ENCODE measurements around the gene MAPKAP1. TPM values are rescaled to one million over a fixed set of nuclear protein-coding genes. Genes with fewer than 3 reads are reported as not detected.

Gene MAPKAP1
- total and polyA plus RNA-seq, 2 experiments from 2014 or later, result 68.4 to 98.5 TPM

- TF ChIP-seq ETS1 (IDR thresholded peaks at IDR 0.05) (no peak), NANOG (IDR thresholded peaks at IDR 0.05; ENCODE audit: borderline replicate concordance) (no peak), EZH2 (IDR thresholded peaks at IDR 0.05; ENCODE audit: low read depth, unreplicated experiment) (no peak), CTCF (conservative IDR thresholded peaks at IDR 0.05; ENCODE audit: low read depth in 2 of 2) (no peak), CREB1 (CRISPR knock-in tag; IDR thresholded peaks at IDR 0.05; ENCODE audit: low read depth) (no peak), ZNF114 (CRISPR knock-in tag; IDR thresholded peaks at IDR 0.05) (no peak), ZNF331 (CRISPR knock-in tag; IDR thresholded peaks at IDR 0.05; ENCODE audit: low read depth) (no peak), EZH2phosphoT487 (IDR thresholded peaks at IDR 0.05; ENCODE audit: unreplicated experiment) (no peak)
- TF ChIP-seq, protein P1, sequence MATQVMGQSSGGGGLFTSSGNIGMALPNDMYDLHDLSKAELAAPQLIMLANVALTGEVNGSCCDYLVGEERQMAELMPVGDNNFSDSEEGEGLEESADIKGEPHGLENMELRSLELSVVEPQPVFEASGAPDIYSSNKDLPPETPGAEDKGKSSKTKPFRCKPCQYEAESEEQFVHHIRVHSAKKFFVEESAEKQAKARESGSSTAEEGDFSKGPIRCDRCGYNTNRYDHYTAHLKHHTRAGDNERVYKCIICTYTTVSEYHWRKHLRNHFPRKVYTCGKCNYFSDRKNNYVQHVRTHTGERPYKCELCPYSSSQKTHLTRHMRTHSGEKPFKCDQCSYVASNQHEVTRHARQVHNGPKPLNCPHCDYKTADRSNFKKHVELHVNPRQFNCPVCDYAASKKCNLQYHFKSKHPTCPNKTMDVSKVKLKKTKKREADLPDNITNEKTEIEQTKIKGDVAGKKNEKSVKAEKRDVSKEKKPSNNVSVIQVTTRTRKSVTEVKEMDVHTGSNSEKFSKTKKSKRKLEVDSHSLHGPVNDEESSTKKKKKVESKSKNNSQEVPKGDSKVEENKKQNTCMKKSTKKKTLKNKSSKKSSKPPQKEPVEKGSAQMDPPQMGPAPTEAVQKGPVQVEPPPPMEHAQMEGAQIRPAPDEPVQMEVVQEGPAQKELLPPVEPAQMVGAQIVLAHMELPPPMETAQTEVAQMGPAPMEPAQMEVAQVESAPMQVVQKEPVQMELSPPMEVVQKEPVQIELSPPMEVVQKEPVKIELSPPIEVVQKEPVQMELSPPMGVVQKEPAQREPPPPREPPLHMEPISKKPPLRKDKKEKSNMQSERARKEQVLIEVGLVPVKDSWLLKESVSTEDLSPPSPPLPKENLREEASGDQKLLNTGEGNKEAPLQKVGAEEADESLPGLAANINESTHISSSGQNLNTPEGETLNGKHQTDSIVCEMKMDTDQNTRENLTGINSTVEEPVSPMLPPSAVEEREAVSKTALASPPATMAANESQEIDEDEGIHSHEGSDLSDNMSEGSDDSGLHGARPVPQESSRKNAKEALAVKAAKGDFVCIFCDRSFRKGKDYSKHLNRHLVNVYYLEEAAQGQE (IDR thresholded peaks at IDR 0.05; ENCODE audit: unreplicated experiment), result no peak
These were observed 6.2 kb downstream of the MAPKAP1 start (continued) for GRCh38 chr9:125700791-125701190.

- Histone ChIP-seq H2AFZ (no peak overlapping the region), H3K4me2 (peak overlapping the region; percentile 64; the same call in 1 of the 2 replicates), H3K27me3 (ENCODE audit: insufficient read depth) (no peaks in the 10 kb centered on the region), H3K9me2 (ENCODE audit: insufficient read depth) (no peaks in the 10 kb centered on the region), H3K4me1 (ENCODE audit: insufficient read depth) (peaks cover 28% of the 10 kb centered on the region), H3F3A (replicated peaks; ENCODE audit: low read depth) (no peaks in the 10 kb centered on the region; the same call in 1 of the 2 replicates), H3K27ac (ENCODE audit: low read depth) (peak overlapping the region; percentile 86), H3K79me2 (replicated peaks; ENCODE audit: insufficient read depth) (peaks cover 87% of the 10 kb centered on the region), H4K20me1 (replicated peaks; ENCODE audit: insufficient read depth) (no peaks in the 10 kb centered on the region), H3K36me3 (ENCODE audit: insufficient read depth) (no peaks in the 10 kb centered on the region), H3K4me3 (no peak overlapping the region)
- no peaks in the 10 kb centered on the region for H3K36me3 Mint-ChIP-seq (ENCODE audit: low read depth)
- H3K4me1 Mint-ChIP-seq, result peaks cover 53% of the 10 kb centered on the region
- no peaks in the 10 kb centered on the region for H3K27me3 Mint-ChIP-seq (ENCODE audit: insufficient read depth, low read depth, poor library complexity)
- no peak for DNase-seq (ENCODE audit: low spot score)
- H3K4me3 Mint-ChIP-seq, result no peak overlapping the region
- ATAC-seq, result no peak
- H3K9me3 Mint-ChIP-seq, result no peaks in the 10 kb centered on the region
- peak overlapping the region; percentile 50; the same call in 1 of the 2 replicates for H3K27ac Mint-ChIP-seq
- TF ChIP-seq JUNB (IDR thresholded peaks at IDR 0.05; ENCODE audit: unreplicated experiment) (no peak), ZNF114 (CRISPR knock-in tag; IDR thresholded peaks at IDR 0.05) (no peak), NANOG (IDR thresholded peaks at IDR 0.05; ENCODE audit: borderline replicate concordance) (no peak), EZH2phosphoT487 (IDR thresholded peaks at IDR 0.05; ENCODE audit: unreplicated experiment) (no peak), EZH2 (IDR thresholded peaks at IDR 0.05; ENCODE audit: low read depth, unreplicated experiment) (no peak), CTCF (conservative IDR thresholded peaks at IDR 0.05; ENCODE audit: low read depth in 2 of 2) (no peak), POLR2AphosphoS5 (IDR thresholded peaks at IDR 0.05; ENCODE audit: low read depth) (no peak), ETS1 (IDR thresholded peaks at IDR 0.05) (no peak), STAT1 (IDR thresholded peaks at IDR 0.05; ENCODE audit: unreplicated experiment) (no peak), CREB1 (CRISPR knock-in tag; IDR thresholded peaks at IDR 0.05; ENCODE audit: low read depth) (no peak)
- TF ChIP-seq, protein P1 (IDR thresholded peaks at IDR 0.05; ENCODE audit: unreplicated experiment), result no peak
These were observed 7.1 kb downstream of the MAPKAP1 start for GRCh38 chr9:125699870-125700269.

Measured in GM23338 (cell line).